NCI-H345 (cell line): ENCODE data around the gene AGO1.
"Not testable (repeated sequence)": the region's sequence is repeated elsewhere in the genome, so short reads cannot be mapped to it uniquely, and the experiment has no call there.

Experiments used
- DNase-seq: peaks from one replicate; lab custom pipeline; 2025; lab: John Stamatoyannopoulos, UW

AGO1 gene

GRCh38 chr1:35923791-35924221 is 40.8 kb downstream of the AGO1 start:
- no peak for DNase-seq

GRCh38 chr1:35924838-35925237 is 41.8 kb downstream of the AGO1 start:
- DNase-seq, result no peak

DNA sequence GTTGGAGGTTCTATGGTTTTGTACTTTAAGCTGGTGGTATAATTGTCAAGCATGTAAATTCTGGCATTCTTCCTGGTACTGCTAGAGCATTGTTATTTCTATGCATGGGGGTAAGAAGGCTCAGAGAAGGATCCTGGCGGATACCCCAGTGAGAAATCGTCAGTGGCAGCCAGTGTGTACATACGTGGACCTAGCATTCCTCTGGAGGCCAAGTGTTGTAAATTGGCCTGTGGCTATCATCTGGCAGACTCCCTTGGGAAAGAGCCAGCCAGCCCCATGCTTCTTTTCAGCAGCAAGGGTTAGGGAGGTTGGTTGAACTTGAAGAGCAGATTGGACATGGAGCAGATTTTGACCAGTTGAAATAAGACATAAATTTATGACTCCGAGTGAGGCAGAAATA is 42.7 kb downstream of the AGO1 start:
- no peak for DNase-seq

DNA sequence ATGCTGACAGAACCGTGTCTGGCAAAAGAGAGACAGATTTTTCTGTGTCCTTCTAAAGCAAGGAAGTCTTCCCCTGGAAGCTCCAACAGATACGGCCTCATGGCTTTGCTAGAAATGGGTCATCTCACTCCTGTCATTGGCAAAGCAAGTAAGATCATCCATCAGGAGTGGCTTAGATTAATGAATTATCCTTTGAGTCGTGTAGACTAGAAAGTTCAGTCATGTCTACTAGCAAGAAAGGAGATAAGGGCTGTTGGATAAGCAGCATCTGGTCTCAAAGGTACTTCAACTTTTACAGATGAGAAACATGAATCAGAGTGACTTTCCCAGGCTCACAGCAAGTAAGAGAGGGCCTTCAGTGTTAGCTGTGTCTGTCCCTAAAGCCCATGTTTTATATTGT is 44.5 kb downstream of the AGO1 start:
- no peak for DNase-seq

- peak; percentile 45 for DNase-seq
Measured at GRCh38 chr1:35929730-35930592, 47.0 kb downstream of the AGO1 start.

- peak; percentile 88 for DNase-seq
Measured at GRCh38 chr1:35930593-35931445, 47.8 kb downstream of the AGO1 start, which contains the start of gene AGO3. AGO3 (plus strand) TSS chr1:35931105; CDS start chr1:35931427, 322 bp downstream.

DNA sequence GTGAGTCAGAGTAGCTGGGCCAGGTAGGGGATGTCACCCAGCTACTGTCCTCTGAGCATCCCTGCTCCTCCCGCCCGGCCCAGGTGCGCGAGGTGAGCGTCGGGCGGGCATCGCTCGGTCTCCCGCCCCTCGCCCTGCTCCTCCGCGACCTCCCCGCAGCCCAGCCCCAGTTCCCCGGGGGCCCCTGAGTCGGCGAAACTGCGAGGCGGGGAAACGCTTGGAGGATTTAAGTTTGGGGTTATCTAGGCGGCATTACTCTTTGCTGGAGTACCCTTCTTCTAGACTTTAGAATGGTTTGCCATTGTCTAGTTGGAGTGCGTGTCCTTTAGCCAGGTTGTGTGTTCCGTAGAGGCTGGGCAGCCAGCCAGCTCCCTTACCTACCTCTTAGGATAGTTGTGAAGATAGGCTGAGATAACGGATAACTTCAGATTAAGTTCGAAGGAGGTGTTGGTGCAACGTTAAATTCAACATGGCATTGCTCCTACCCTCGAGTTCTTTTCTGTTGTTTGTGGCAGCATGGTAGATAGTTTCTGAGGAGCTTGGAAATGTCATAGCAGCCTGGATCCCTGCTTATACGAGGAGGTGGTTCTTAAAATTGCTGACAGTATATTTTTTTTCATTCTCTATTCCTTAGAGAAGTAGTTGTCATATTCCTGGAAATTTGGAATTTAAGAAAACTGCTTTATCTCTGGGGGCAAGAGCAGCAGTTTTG is 48.6 kb downstream of the AGO1 start:
- peak; percentile 50 for DNase-seq

DNA sequence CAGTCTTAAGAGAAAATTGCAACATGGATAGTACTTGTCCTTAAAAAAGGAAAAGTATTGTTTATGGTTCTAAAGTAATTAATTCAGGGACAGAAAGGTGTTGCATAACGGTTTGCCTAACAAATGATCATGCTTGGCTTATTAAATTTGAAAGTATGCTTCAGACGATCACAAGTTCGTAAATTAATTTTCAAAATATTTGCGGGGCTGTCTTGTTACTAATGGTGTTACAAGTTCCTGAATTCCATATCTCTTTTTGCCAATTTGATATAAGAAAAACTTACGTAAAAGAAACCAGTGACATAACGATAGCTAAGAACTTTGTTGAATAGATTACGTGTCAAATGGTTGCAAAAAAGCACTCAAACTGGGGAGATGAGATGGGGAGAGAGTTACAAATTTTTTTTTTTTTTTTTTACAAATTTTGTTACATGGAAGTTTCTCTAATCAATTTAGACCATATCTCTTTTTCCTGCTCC is 49.2 kb downstream of the AGO1 start:
- DNase-seq, result no peak

GRCh38 chr1:35932941-35933340 is 49.9 kb downstream of the AGO1 start:
- no peak for DNase-seq

DNA sequence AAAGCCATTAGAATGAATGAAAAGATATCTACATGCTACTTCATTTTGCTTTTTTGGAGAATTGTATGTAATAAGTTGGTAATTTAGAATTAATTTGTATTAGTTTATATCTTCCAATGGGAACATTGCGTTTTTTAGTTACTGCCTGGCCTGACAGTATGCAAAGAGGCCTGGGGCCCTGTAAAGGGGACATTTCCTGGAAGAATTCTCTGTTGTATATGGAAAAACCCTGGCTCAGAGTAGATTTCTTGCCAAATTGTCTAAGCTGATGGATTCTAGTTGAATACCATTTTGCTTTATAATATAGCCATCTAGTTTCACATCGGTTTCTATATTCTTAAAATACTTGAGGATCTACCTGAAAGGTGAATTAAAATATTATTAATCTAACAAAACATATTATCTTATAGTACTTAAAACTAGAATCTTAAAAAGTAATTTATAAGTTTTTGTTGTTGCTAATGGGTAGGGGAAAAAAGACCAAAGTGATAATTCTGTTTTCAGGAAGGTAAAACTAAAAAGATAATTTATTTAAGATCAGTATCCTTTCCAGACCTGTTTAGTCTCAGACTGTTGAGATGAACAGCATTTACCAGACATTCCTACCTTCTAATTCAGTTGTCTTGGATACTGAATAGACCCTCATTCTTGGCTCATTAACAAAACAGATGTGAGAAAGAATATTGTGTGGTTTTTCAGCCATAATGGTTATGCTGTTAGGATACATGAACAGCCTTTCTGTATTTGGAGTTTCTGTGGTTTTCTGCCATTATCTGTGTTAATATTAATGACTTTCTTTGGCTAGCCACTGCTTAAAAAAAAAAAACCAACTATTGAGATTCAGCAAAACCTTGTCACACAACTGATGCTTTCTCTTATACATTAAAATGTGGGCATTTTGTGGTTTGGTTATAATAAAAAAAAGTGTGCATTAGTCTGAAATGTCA is 52.7 kb downstream of the AGO1 start:
- DNase-seq, result no peak

- no peak for DNase-seq
Measured at GRCh38 chr1:35936838-35937237, 53.8 kb downstream of the AGO1 start.

GRCh38 chr1:35939484-35939883 is 56.5 kb downstream of the AGO1 start:
- no peak for DNase-seq

DNA sequence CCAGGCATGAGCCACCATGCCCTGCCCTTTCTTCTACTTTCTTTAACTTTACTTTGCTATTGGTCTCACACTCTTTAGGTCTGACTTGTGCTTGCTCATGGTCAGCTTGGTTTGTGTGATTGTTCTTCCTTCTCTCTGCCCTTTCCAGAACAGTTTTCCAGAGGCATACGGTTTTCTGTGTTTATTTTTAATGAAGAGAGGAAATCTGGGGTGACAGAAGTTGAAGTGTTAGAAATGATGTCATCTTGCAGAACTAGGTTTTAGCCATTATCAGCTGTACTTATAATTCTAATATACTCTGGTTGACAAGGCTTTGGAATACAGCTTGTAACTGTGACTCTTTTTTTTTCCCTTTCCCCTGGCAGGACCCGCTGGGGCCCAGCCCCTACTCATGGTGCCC is 62.3 kb downstream of the AGO1 start:
- DNase-seq, result no peak

GRCh38 chr1:35947547-35947946 is 64.5 kb downstream of the AGO1 start:
- no peak for DNase-seq

GRCh38 chr1:35958558-35958957 is 75.5 kb downstream of the AGO1 start:
- no peak for DNase-seq

- no peak for DNase-seq
Measured at GRCh38 chr1:35959304-35959703, 76.3 kb downstream of the AGO1 start.

DNA sequence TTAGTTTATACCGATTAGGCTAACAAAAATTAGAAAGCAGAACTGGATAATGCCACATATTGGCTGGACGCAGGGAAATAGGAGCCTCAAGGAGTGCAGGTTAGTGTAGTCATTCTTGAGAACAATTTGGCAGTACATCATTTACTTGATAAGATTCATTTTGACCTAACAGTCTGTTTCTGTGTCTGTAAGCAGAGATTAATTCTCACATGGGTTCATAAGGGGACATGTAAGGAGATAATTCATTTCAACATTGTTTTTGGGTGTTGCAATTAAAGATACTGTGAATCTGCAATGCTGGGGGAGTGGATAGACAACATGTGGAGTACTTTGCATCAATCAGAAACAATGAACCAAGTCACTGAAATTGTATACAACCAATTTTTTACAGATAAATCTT is 79.9 kb downstream of the AGO1 start:
- DNase-seq, result no peak

GRCh38 chr1:35964277-35964676 is 81.3 kb downstream of the AGO1 start:
- DNase-seq, result not testable (repeated sequence)

- DNase-seq, result no peak
Measured at GRCh38 chr1:35968396-35968795, 85.4 kb downstream of the AGO1 start.

DNA sequence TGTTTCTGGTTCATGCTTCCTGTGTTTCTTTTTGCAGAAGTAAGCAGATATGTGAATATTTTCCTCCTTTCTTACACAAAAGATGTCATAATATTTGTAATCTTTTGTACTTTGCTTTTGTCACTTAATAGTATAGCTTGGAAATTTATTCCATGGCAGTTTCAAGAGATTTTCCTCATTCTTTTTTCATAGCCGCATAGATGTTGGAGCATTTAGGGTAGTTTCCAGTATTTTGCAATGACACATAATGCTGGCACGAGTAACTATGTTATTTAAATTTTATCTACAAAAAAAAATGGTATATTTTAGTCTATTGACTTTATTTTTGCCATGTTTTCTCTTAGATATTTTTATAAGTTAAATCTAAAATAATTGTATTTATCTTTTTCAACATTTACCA is 88.6 kb downstream of the AGO1 start:
- no peak for DNase-seq

DNA sequence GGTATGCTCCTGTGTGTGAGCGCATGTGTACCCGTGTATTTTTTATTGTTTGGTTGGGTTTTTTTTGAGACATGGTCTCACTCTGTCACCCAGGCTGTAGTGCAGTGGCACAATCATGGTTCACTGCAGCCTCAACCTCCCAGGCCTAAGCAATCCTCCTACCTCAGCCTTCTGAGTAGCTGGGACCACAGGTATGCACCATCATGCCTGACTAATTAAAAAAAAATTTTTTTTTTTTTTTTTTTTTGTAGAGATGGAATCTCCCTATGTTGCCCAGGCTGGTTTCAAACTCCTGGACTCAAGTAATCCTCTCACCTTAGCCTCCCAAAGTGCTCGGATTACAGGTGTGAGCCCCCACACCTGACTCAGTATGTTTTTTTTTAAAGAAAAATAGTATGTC is 89.6 kb downstream of the AGO1 start:
- DNase-seq, result not testable (repeated sequence)
